IPS-NIHi11 (cell line): ENCODE data around the gene ELL2.
"Not testable (repeated sequence)": the region's sequence is repeated elsewhere in the genome, so short reads cannot be mapped to it uniquely, and the experiment has no call there.

ENCODE experiments used
- DNase-seq: peaks from one replicate; pipeline ENCODE4 v3.0.0; 2012; ENCODE audit warnings: mixed read lengths, low spot score

ELL2 gene

DNA sequence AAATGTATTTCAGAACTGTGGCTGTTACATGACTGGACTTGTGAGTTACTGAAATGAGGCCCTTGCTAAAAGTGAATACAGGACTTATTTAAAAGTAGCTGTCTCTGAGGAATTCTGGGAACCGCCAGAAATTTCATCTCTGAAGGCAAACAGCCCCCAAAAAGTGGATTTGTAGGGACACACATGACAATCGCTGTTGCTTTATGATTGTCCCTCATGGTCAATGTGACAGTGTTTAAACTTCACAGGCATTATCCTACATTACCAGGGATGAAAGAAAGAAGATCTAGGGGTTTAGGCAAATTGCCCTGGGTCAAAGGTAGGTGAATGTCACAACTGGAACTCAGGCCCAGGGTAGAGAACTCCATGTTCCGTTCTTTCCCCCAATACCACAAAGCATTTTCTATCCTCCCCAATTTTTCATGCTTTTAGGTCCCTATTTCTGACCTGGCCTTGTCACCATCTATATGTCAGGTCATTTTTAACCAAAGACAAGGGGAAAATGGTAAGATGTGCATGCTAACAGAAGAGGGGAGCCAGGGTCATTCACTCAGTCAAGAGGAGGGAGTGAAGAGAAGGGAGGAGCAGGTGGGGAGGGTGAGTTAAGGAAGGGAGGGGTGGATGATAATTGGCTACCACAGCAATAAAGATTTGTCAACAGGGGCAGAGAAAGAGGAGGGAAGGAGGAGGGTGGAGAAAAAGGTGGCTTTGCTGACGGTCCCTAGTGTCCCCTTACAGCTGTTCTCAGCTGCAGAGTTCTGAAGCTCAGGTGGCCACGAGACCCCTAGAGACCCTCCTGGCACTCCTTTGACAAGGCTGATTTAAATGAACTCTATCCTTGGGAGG, 81.3 kb downstream of the ELL2 start:
- no peak for DNase-seq

DNA sequence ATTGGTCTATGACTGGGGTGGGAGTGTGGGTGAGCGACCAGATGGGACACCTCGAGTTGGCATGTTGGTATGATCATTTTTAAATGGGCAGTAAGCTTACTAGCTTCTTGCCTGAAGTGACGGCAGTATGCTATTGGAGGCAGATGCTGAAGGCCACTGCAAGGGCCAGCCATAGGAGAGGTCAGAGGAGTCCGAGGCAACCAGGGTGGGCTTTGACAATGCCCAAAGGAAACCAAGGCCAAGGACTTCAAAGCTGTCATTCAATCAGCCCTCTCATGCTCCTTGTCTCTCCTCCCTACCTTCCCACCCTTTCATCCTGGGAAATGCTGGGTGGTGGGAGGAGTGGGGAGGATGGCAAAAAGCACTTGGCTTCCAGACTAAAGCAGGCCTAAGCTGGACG, 82.0 kb downstream of the ELL2 start:
- DNase-seq: no peak

DNA sequence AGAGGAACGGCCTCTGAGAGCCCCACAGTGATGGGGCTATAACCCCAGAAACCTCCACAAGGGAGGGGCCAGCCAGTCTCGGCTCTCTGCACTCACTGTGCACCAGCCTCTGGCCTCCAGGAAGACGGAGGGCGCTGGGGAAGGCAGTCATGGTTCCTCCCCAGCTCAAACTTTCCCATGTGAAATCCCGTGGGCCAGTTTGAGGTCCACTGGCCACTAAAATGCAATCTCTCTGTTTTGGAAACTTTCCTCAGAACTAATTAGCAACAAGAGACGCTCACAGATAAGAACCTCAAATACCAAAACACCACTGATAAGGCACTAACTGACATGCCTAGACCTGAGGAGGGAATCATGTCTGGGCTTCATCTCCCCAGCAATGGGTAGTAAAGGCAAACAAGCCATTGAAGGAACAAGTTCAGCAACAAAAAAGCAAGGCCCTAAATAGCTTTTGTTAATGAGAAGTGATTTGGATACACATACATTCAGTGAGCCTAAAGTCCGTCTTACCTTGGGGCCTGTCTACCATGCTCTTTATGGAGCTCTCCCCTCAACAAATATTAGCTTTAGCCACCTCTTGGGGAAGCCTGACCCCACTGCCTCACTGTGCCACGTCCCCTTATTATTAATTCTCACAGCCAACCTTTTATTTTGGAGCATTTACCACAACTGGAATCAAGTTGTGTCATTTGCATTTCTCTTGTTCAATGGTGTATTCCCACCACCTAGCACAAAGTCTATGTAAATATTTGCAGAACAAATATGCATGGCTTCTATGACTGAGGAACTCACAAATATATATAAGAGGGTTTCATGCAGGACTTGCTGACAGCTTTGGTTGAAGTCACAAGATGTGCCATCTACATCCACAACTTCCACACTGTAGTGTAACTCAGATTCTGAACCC, 83.0 kb downstream of the ELL2 start:
- DNase-seq: no peak

- no peak for DNase-seq
These were observed 84.9 kb downstream of the ELL2 start for GRCh38 chr5:95876782-95877181.

DNA sequence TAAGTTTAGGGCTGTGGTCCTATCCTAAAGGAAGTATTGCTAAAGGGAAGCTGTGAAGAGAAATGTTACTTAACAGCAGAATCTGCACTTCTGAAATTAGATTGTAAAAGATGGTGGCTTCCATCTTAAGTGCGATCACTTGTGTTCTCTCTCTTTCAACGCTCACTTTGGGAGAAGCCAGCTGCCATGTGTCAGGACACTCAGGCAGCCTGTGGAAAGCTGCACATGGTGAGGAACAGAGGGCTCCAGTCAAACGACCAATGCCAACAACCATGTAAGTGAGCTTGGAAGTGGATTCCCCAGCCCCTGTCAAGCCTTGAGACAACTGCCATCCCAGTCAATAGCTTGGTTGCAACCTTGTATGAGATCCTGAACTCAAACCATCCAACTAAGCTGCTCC, 87.4 kb downstream of the ELL2 start:
- no peak for DNase-seq

DNA sequence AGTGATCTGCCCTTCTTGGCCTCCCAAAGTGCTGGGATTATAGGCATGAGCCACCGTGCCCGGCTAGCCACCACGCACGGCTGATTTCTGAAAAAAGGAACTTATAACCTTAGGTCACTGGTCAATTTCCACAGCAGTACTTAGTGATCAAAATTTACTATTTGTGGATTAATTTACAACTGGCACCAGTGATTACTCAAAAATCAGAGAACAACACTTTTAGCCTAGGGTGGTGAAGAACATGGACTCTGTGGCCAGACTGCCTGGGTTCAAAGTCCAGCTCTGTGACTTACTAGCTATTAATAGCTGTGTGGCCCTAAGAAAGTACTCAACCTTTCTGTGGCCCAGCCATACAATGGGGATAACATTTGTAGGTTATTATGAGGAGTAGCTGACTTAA, 88.3 kb downstream of the ELL2 start:
- DNase-seq: no peak

- DNase-seq: no peak
These were observed 89.0 kb downstream of the ELL2 start for GRCh38 chr5:95872346-95873268.

DNA sequence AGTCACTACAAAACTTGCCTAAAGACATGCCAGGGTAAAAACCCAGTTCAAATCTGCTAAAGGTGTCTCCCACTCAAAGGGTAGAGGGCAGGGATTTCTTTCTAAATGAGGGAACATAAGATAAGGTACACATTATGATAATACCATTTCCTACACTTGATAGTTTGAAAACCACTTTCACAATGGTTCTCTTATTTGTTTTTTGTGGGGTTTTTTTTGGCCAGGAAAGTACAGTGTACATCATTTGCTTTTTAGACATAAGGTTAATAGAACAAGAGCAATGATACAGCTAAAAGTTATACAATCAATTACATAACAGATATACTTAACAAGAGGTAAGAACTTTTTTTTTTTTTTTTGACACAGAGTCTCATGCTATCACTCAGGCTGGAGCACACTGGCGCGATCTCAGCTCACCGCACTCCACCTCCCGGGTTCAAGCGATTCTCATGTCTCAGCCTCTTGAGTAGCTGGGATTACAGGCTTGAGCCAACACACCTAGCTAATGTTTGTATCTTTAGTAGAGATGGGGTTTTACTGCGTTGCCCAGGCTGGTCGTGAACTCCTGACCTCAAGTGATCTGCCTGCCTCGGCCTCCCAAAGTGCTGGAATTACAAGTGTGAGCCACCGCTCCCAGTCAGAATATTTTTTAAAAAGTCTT, 90.4 kb downstream of the ELL2 start:
- DNase-seq: no peak

GRCh38 chr5:95870105-95870672, 91.5 kb downstream of the ELL2 start:
- DNase-seq: no peak

DNA sequence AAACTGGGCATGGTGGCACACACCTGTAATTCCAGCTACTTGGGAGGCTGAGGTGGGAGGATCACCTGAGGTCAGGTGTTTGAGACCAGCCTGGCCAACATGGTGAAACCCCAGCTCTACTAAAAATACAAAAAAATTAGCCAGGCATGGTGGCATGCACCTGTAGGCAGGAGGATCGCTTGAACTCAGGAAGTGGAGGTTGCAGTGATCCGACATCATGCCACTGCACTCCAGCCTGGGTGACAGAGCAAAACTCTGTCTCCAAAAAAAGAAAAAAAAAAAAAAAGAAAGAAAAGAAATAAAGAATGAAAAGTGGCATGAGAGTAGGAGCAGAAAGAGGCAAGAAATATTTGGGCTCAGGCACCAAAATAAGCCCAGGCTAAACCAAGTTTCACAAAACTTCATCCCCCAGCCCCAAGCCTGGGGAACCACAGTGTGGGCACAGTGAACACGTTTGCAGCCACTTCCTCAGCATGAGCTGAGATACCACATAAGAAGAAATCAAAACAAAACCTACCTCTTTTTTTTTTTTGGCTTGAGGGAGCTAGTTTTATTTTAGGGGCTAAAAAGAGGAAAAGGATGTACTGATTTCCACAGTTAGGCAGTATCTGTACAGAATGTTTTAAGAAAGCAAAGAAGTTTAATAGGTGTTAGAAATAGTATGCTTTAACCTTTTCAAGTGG, 92.3 kb downstream of the ELL2 start:
- not testable (repeated sequence) for DNase-seq

DNA sequence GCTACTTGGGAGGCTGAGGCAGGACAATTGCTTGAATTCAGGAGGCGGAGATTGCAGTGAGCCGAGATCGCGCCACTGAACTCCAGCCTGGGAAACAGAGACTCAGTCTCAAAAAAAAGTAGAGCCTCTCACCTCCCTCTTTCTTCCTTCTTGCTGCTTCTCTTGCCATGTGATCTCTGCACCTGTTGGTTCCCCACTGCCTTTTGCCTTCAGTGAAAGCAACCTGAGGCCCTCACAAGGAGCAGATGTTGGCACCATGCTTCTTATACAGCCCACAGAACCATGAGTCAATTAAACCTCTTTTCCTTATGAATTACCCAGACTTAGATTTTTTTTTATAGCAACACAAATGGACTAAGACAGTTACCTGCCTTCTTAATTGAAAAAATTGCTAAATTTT, 93.5 kb downstream of the ELL2 start:
- no peak for DNase-seq

DNA sequence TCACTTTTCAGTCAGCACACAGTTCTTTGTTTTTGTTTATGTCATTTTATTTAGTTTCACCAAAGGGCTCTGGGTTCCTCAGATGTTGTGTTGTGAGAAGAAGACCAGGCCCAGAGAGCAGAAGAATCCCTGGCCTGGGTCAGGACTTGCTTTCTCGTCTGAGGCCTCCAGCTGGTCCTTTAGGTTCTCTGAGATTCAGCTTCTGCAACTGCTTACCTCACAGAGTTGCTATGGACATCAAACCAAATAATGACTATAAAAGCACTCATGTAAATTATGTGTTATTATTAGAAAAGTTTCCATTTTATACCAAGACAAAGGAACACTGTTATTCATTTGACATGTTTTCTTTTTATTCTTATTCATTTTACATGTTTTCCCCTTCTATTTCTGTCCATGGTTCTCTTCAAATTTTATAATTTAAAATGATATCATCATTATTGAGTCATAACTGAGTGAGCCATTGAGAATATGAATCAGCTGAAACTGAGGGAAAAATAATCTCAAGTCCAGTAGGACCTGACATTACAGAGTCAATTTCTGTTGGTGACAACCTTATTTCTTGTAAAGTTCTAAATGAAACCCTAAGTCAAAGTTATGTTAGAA, 95.1 kb downstream of the ELL2 start:
- DNase-seq: no peak

- DNase-seq: no peak
These were observed 96.6 kb downstream of the ELL2 start for GRCh38 chr5:95864944-95865504.

- DNase-seq: no peak
These were observed 97.2 kb downstream of the ELL2 start for GRCh38 chr5:95864456-95864855.

DNA sequence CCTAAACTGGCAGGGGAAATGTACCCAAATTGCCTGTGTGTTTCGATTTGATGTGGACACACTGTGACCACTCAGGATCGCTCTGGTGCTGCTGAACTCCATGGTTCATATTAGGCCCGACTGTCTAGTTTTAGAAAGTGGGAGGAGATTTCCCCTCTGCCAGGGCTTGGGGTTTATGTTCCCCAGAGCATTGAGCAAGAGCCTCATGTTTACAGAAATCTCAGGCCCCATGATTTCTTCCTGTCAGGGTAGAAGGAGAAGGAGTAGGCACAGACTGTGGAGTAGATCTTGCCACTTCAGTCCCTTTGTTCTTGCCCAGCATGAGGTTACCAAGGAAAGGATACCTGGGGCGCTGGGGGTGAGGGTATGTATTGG, 98.3 kb downstream of the ELL2 start:
- DNase-seq: no peak

GRCh38 chr5:95862671-95863382, 98.8 kb downstream of the ELL2 start:
- no peak for DNase-seq

DNA sequence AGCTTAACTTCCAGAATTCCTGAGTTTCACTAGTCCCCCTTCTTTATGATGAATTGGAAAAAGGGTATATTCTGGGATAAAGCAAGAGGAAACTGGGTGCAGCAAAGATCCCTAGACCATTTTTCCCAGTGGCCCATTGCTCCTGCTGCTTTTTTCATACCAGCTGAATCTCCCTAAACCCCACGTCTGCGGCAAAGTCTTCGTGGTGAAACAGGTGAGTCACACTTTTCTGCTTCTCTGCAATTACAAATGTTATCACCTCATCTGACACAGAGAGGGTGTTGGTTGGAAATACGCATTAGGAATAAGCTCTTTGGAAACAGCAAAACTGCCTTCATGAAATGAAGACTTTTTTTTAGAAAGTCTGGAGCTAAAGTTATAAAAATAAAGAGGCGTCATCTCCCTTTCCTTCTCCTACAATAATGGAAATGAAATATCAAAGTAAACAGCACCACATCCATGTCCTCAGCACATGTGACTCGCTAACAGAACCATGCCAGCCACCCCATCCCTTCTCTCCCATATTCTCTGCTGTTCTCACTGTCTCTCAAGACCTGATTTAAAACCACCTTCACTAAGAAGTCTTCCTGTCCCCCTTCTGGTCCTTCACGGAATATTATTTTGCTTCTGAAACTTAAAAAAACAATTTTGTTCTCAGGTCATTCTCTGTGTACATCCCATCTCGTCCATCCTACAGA, 99.6 kb downstream of the ELL2 start:
- no peak for DNase-seq

DNA sequence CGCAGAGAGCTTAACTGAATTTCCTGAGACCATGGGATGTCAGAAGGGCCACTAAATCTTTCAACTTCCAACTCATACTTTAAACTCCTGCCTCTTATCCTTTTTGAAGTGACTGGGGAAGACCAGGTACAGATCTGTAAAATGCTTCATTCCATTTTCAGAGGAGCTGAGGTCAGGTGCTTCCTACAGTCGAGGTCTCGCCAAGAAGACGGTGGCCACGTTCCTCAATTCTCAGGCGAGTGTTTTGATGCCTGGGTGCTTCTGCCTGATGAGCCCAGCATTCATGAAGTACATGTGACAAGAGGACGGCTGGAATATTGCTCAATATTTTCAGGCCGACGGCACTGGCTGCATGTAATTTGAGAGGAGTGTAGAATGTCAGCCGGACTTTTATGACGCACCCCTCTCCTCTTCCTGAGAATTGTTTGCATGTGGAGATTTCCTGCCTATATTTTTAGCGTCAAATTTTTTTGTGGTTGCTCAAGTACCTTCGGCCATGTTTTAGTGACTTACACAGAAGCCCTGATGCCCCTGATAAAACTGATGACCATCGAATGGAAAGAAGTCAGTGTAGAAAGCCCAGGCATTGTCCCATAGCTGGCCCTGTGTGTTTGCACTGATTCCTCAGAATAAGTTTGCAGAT, 100.3 kb downstream of the ELL2 start:
- no peak for DNase-seq
